Measurements from ENCODE around the gene MPO.

Gene MPO

GRCh38 chr17:58280480-58281217 is at the start of gene MPO:
TSS of gene MPO (minus strand) at chr17:58280935. CDS start at chr17:58280758, 177 bp downstream.
- Histone ChIP-seq H3K9me2 (replicated peaks; ENCODE audit: control insufficient read depth, low read length) (no peaks in the 10 kb centered on the region), H3K4me1 (ENCODE audit: control insufficient read depth, low read length) (0 out of 2 replicates have a peak, but pooled peaks cover 8% of the 10 kb centered on the region), H3K27ac (ENCODE audit: low read depth, low read length) (no peak within 1 kb of the TSS), H3K4me3 (ENCODE audit: low read length) (no peak within 1 kb of the TSS), H4K20me1 (ENCODE audit: control insufficient read depth, insufficient read depth, low read depth, low read length) (no peaks in the 10 kb centered on the region), H3F3A (ENCODE audit: control insufficient read depth, insufficient read depth) (no peaks in the 10 kb centered on the region), H3K27me3 (ENCODE audit: control insufficient read depth, low read length) (peaks cover 43% of the 10 kb centered on the region), H3K36me3 (ENCODE audit: control insufficient read depth, low read length) (no peaks in the 10 kb centered on the region), H3K79me2 (ENCODE audit: control insufficient read depth, low read length) (no peaks in the 10 kb centered on the region), H3K9me3 (ENCODE audit: control insufficient read depth, insufficient read depth, low read length) (no peaks in the 10 kb centered on the region), H3K4me2 (ENCODE audit: low read length) (no peak within 1 kb of the TSS)
- TF ChIP-seq EZH2phosphoT487 (IDR thresholded peaks at IDR 0.05; ENCODE audit: borderline replicate concordance, low read length) (no peak), CTCF (IDR thresholded peaks at IDR 0.05; ENCODE audit: low read depth, low read length, poor library complexity, severe bottlenecking) (no peak)

DNA sequence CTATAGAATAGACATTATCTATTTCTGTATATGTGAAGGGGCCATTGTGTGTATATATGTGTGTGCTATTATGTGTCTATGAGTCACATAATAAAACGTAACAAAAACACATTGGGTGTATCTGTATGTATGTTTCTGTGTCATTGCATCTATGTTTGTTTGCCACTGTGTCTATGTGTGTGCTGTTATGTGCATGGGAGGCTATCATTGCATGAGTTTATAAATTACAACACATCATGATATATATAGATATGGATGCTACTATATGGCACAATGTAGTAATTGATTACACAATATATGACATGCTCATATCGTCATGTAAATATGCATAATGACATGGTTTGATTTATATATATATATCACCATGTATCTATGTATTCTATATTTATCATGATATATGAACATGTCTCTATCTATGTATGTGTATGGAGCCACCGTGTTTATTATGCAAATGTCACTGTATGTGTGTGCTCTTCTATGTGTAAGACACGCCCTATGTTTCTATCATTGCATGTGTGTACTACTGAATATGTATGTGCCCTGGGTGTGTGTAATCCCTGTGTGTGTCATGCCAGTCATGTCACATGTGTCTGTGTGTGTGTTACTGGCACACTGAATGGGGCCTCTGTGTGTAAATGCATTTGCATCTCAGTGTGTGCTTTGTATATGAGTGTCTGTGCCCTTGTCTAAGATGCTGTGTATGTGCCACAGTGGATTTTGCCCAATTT is 49.2 kb upstream of the MPO start:
- TF ChIP-seq EZH2phosphoT487 (IDR thresholded peaks at IDR 0.05; ENCODE audit: borderline replicate concordance, low read length): no peak
- no peak for TF ChIP-seq CTCF (IDR thresholded peaks at IDR 0.05; ENCODE audit: low read depth, low read length, poor library complexity, severe bottlenecking)
- Histone ChIP-seq H3K9me3 (ENCODE audit: control insufficient read depth, insufficient read depth, low read length) (no peaks in the 10 kb centered on the region), H3K36me3 (ENCODE audit: control insufficient read depth, low read length) (peaks cover 30% of the 10 kb centered on the region), H4K20me1 (ENCODE audit: control insufficient read depth, insufficient read depth, low read depth, low read length) (peaks cover 9% of the 10 kb centered on the region; the same call in 1 of the 2 replicates), H3K4me2 (ENCODE audit: low read length) (peak overlapping the region; percentile 98), H3K79me2 (ENCODE audit: control insufficient read depth, low read length) (peaks cover 39% of the 10 kb centered on the region), H3K4me1 (ENCODE audit: control insufficient read depth, low read length) (peaks cover 57% of the 10 kb centered on the region), H3K27me3 (ENCODE audit: control insufficient read depth, low read length) (peaks cover 39% of the 10 kb centered on the region), H3K4me3 (ENCODE audit: low read length) (peak overlapping the region; percentile 78), H3F3A (ENCODE audit: control insufficient read depth, insufficient read depth) (peaks cover 54% of the 10 kb centered on the region), H3K27ac (ENCODE audit: low read depth, low read length) (peak overlapping the region; percentile 100), H3K9me2 (replicated peaks; ENCODE audit: control insufficient read depth, low read length) (no peaks in the 10 kb centered on the region)

DNA sequence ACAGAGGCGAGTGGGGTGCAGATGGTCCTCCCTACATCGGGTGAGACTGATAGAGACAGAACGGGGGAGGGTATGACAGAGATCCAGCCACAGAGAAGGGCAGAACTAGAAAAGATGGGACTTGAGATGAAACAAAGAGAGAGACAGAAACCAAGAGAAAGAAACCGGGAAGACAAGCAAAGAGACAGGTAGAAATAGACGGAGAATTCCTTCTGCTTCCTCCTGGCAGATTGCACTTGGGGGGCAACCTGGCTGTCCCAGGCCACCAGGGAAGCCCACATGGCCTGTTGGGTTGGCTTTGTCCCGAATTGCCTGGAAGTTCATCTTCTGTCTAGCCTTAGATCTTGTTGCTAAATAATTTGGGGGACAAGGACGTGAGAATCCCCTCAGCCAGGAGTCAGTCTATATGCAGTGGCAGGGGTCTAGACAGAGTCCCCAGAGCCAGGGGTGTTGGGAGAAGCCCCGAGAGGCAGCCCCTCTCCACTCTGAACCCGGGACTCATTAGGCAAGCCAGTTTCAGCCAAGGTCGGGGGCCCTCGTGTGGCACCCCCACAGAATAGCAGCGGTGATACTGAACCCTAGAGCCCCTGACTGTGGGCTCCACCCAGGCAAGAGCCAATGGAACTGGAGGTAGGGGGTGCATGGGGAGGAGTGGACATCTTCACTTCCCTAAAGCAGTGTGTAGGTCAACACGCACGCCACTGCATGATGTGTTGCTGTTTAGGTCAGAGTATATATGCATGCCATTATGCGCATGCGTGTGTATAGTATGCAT is 48.5 kb upstream of the MPO start:
- Histone ChIP-seq H3K4me1 (ENCODE audit: control insufficient read depth, low read length) (peaks cover 52% of the 10 kb centered on the region), H3K4me3 (ENCODE audit: low read length) (peak overlapping the region; percentile 78), H3K4me2 (ENCODE audit: low read length) (peak overlapping the region; percentile 98), H3K27ac (ENCODE audit: low read depth, low read length) (peak overlapping the region; percentile 100), H3K9me3 (ENCODE audit: control insufficient read depth, insufficient read depth, low read length) (no peaks in the 10 kb centered on the region), H3K9me2 (replicated peaks; ENCODE audit: control insufficient read depth, low read length) (no peaks in the 10 kb centered on the region), H3K79me2 (ENCODE audit: control insufficient read depth, low read length) (peaks cover 31% of the 10 kb centered on the region), H3K27me3 (ENCODE audit: control insufficient read depth, low read length) (peaks cover 47% of the 10 kb centered on the region), H3K36me3 (ENCODE audit: control insufficient read depth, low read length) (peaks cover 30% of the 10 kb centered on the region), H3F3A (ENCODE audit: control insufficient read depth, insufficient read depth) (peaks cover 47% of the 10 kb centered on the region), H4K20me1 (ENCODE audit: control insufficient read depth, insufficient read depth, low read depth, low read length) (peaks cover 9% of the 10 kb centered on the region; the same call in 1 of the 2 replicates)
- TF ChIP-seq CTCF (IDR thresholded peaks at IDR 0.05; ENCODE audit: low read depth, low read length, poor library complexity, severe bottlenecking): peak; percentile 76
- TF ChIP-seq EZH2phosphoT487 (IDR thresholded peaks at IDR 0.05; ENCODE audit: borderline replicate concordance, low read length): no peak
